Measurements from ENCODE around the gene SMC3.
A peak's percentile ranks its signal among the peaks of the same experiment; 100 is the strongest.
"Not testable (repeated sequence)": the region's sequence is repeated elsewhere in the genome, so short reads cannot be mapped to it uniquely, and the experiment has no call there.

SMC3 gene

GRCh38 chr10:110567201-110568054, at the start of gene SMC3:
TSS of gene SMC3 (plus strand) at chr10:110567695. CDS start at chr10:110567817, 122 bp downstream.
- DNase-seq: peak; percentile 87

GRCh38 chr10:110522365-110522988, 45.0 kb upstream of the SMC3 start:
- peak; percentile 38 for DNase-seq

- no peak for DNase-seq
Observed at GRCh38 chr10:110523736-110524135, 43.8 kb upstream of the SMC3 start.

- DNase-seq: no peak
Observed at GRCh38 chr10:110524179-110524858, 43.2 kb upstream of the SMC3 start.

GRCh38 chr10:110524859-110525232, 42.6 kb upstream of the SMC3 start:
- DNase-seq: no peak

GRCh38 chr10:110525349-110526260, 41.9 kb upstream of the SMC3 start:
- no peak for DNase-seq

- no peak for DNase-seq
Observed at GRCh38 chr10:110527731-110528171, 39.7 kb upstream of the SMC3 start.

GRCh38 chr10:110528224-110528996, 39.1 kb upstream of the SMC3 start:
- DNase-seq: no peak

GRCh38 chr10:110528997-110529524, 38.4 kb upstream of the SMC3 start:
- DNase-seq: not testable (repeated sequence)

GRCh38 chr10:110529596-110530011, 37.9 kb upstream of the SMC3 start:
- no peak for DNase-seq

- DNase-seq: no peak
Observed at GRCh38 chr10:110530131-110530831, 37.2 kb upstream of the SMC3 start.

- no peak for DNase-seq
Observed at GRCh38 chr10:110531687-110532086, 35.8 kb upstream of the SMC3 start.

- DNase-seq: peak; percentile 35
Observed at GRCh38 chr10:110532628-110533027, 34.9 kb upstream of the SMC3 start.

- peak; percentile 74 for DNase-seq
Observed at GRCh38 chr10:110533149-110533548, 34.3 kb upstream of the SMC3 start.

- DNase-seq: no peak
Observed at GRCh38 chr10:110534571-110534970, 32.9 kb upstream of the SMC3 start.

- DNase-seq: peak; percentile 84
Observed at GRCh38 chr10:110535958-110536891, 31.3 kb upstream of the SMC3 start.

GRCh38 chr10:110539091-110539490, 28.4 kb upstream of the SMC3 start:
- no peak for DNase-seq

GRCh38 chr10:110540031-110540430, 27.5 kb upstream of the SMC3 start:
- DNase-seq: no peak

GRCh38 chr10:110544958-110545537, 22.4 kb upstream of the SMC3 start:
- peak; percentile 89 for DNase-seq
